Measurements from ENCODE around the gene ACADL.

The ACADL gene

DNA sequence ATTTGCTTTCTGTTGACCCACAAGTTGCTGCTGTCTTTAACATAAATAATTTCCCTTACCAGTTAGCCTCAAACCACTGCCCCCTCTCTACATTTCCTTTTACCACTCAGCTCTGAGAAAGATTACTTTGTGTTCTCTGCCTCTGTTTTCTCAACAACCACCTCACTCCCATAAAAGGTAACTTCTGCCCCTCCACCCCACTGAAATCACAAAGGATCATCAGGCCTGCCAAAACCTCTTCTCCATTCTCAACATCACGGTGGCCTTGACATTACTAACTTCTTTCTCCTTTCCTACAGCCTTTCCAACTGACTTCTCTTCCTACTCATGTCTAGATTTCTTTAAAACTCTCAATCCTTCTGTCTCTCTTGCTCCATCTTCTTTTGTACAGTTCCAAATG lies 10.1 kb downstream of the ACADL start:
- TF ChIP-seq, protein P1, sequence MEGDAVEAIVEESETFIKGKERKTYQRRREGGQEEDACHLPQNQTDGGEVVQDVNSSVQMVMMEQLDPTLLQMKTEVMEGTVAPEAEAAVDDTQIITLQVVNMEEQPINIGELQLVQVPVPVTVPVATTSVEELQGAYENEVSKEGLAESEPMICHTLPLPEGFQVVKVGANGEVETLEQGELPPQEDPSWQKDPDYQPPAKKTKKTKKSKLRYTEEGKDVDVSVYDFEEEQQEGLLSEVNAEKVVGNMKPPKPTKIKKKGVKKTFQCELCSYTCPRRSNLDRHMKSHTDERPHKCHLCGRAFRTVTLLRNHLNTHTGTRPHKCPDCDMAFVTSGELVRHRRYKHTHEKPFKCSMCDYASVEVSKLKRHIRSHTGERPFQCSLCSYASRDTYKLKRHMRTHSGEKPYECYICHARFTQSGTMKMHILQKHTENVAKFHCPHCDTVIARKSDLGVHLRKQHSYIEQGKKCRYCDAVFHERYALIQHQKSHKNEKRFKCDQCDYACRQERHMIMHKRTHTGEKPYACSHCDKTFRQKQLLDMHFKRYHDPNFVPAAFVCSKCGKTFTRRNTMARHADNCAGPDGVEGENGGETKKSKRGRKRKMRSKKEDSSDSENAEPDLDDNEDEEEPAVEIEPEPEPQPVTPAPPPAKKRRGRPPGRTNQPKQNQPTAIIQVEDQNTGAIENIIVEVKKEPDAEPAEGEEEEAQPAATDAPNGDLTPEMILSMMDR (IDR thresholded peaks at IDR 0.05; ENCODE audit: low read depth, low read length) = no peak
- in situ Hi-C loops (cut with HindIII; ENCODE audit: low sequenced_read_pairs) = no loop called here
- no peak overlapping the region for H3K4me3 ChIP-seq (ENCODE audit: low read depth, low read length)
- DNase-seq (ENCODE audit: low read depth, low spot score) = no peak

DNA sequence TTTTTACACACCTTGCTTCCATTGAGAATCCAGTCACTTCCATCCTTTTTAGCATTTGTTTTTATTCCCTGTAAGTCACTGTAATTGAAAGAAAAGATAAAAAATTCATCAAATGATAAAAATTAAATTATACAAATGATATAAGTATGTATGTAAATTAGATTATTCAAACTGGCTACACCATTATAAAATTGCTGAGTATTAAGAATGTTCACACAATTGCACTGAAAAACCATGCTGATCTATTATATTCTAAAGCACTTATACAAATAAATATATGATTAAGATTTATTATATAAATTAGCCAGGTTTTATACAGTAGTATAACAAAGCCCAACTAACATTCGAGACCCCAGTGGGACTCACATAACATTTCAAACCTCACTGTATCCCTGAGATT lies 15.1 kb downstream of the ACADL start:
- in situ Hi-C loops (cut with HindIII; ENCODE audit: low sequenced_read_pairs) = no loop called here
- H3K4me3 ChIP-seq (ENCODE audit: low read depth, low read length) = no peak overlapping the region
- TF ChIP-seq, protein P1 (IDR thresholded peaks at IDR 0.05; ENCODE audit: low read depth, low read length) = no peak
- no peak for DNase-seq (ENCODE audit: low read depth, low spot score)

DNA sequence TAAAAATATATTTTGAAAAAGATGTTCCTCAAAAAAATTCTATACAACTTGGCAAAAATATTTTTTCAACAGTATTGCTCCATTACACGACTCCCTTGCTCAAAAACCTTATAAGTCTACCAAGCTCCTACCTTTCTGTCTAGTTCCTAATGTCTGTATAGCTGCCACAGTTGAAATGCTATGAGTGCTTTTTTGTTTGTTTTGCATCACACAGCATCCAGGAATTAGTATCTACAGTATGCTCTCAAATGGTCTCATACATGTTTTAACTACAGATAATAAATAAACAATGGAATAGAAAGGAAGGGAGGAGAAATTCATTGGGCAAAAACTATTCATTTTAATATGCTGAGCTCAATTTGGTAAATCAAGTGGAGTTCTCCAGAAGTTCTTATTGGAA lies 17.3 kb downstream of the ACADL start:
- TF ChIP-seq, protein P1 (IDR thresholded peaks at IDR 0.05; ENCODE audit: low read depth, low read length) = no peak
- no peak for DNase-seq (ENCODE audit: low read depth, low spot score)
- in situ Hi-C loops (cut with HindIII; ENCODE audit: low sequenced_read_pairs) = no loop called here
- H3K4me3 ChIP-seq (ENCODE audit: low read depth, low read length) = no peak overlapping the region

DNA sequence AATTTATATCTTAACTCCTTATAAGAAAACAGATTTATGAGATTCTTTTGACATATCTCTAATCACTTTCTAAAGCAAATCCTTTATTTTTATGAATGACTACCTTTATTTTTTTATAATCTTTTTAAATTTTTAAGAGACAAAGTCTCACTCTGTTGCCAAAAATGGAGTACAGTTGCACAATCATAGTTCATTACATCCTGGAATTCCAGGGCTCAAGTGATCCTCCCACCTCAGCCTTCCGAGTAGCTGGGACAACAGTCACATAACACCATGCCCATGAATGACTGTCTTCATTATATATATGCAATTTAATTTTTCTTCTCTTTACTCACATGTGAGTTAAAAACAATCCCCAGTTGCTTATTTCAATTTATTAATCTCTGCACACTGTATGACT lies 21.7 kb downstream of the ACADL start:
- TF ChIP-seq, protein P1 (IDR thresholded peaks at IDR 0.05; ENCODE audit: low read depth, low read length) = no peak
- in situ Hi-C loops (cut with HindIII; ENCODE audit: low sequenced_read_pairs) = no loop called here
- H3K4me3 ChIP-seq (ENCODE audit: low read depth, low read length) = no peak overlapping the region
- DNase-seq (ENCODE audit: low read depth, low spot score) = no peak

DNA sequence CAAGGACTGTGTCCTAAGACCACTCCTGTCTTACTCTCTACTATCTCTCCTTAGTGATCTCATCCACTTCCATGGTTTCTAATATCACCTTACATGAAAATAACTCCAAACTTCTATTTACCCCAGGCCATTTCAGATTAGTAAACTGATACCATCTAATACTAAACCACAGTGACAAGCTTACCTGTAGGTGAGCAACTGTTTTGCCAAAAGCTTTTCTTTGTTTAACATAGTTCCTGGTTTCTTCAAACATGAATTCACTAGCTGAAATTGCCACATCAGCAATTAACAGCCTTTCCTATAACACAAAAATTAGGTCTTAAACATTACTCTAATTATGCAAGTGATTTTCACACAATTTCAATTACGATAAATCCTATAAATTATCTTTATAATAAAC lies 22.1 kb downstream of the ACADL start:
- H3K4me3 ChIP-seq (ENCODE audit: low read depth, low read length) = no peak overlapping the region
- TF ChIP-seq, protein P1 (IDR thresholded peaks at IDR 0.05; ENCODE audit: low read depth, low read length) = no peak
- DNase-seq (ENCODE audit: low read depth, low spot score) = no peak
- in situ Hi-C loops (cut with HindIII; ENCODE audit: low sequenced_read_pairs) = no loop called here

DNA sequence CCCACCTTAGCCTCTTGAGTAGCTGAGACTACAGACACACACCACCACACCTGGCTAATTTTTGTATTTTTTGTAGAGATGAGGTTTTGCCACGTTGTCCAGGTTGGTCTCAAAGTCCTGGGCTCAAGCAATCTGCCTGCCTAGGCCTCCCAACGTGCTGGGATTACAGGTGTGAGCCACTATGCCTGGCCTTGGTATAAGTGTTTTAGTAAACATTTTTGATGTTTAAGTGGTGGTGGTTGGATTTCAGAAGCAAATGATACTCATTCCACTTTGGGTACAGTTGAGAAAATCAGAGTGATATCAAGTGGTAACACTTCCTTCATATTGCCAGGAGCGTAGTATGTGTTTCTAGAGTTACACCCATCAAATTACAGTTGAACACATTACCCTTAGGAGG lies 25.4 kb downstream of the ACADL start:
- no peak overlapping the region for H3K4me3 ChIP-seq (ENCODE audit: low read depth, low read length)
- TF ChIP-seq, protein P1 (IDR thresholded peaks at IDR 0.05; ENCODE audit: low read depth, low read length) = no peak
- in situ Hi-C loops (cut with HindIII; ENCODE audit: low sequenced_read_pairs) = no loop called here
- no peak for DNase-seq (ENCODE audit: low read depth, low spot score)

DNA sequence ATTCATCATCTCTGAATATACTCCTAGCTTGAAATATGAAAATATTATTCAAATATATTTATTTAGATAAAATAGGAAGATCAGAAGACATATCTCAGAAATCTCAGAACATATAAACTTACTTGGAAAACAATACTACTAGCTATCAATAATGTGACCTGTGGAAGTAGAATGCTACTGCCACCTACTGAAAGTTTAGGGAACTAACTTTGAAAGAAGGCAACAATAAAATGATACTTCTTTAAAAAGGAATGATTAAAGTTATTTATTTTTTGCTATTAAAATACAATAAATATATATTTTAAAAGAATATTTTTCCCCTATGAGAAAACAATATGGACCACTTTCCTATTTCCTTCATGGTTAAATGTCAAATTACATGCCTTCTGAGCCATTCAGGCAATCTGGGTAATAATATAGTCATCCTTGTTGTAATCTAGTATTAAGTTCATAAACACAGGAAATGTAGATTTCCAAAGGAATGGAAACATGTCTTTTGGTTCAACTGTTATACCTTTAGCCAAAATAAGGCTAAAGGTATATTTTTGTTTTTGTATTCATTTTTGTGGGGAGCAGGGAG lies 26.0 kb downstream of the ACADL start:
- TF ChIP-seq, protein P1 (IDR thresholded peaks at IDR 0.05; ENCODE audit: low read depth, low read length) = peak; percentile 67
- no peak overlapping the region for H3K4me3 ChIP-seq (ENCODE audit: low read depth, low read length)
- peak; percentile 51 for DNase-seq (ENCODE audit: low read depth, low spot score)
- in situ Hi-C loops (cut with HindIII; ENCODE audit: low sequenced_read_pairs) = no loop called here

Data from astrocyte of the spinal cord (primary cell).